ENCODE measurements around the gene CCDC197.

The CCDC197 gene

GRCh38 chr14:94036313-94037167 is 39.4 kb downstream of the CCDC197 start:
- Histone ChIP-seq H3K36me3 (ENCODE audit: control insufficient read depth, insufficient read depth, low read length) (no peaks in the 10 kb centered on the region), H3K9ac (ENCODE audit: low read length) (no peak overlapping the region), H3K4me3 (ENCODE audit: low read length) (no peak overlapping the region), H3K9me3 (ENCODE audit: control insufficient read depth, low read length) (no peaks in the 10 kb centered on the region), H3K4me1 (ENCODE audit: control insufficient read depth, insufficient read depth, low read length) (no peaks in the 10 kb centered on the region), H3K27me3 (ENCODE audit: control insufficient read depth, insufficient read depth, low read length) (no peaks in the 10 kb centered on the region)

DNA sequence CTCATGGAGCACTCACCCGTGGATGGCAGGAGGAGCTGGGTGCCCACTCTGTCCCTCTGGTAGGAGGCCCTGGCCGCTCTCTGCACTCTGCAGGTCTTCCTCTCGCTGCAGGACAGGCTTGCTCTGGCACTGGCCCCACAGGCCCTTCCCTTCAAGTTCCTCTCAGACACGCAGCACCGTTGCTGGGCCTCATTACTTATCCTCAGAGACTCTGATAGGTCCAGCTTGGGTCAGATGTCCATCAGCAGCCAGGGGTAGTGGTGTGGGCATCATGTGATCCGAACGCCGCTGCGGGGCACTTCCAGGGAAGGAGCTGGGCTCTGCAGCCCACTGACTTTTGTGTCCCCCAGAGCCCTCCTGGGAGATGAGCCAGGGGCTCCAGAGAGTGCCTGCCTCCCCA is 40.9 kb downstream of the CCDC197 start:
- Histone ChIP-seq H3K4me1 (ENCODE audit: control insufficient read depth, insufficient read depth, low read length) (no peaks in the 10 kb centered on the region), H3K9ac (ENCODE audit: low read length) (no peak overlapping the region), H3K9me3 (ENCODE audit: control insufficient read depth, low read length) (no peaks in the 10 kb centered on the region), H3K36me3 (ENCODE audit: control insufficient read depth, insufficient read depth, low read length) (no peaks in the 10 kb centered on the region), H3K4me3 (ENCODE audit: low read length) (no peak overlapping the region), H3K27me3 (ENCODE audit: control insufficient read depth, insufficient read depth, low read length) (no peaks in the 10 kb centered on the region)

DNA sequence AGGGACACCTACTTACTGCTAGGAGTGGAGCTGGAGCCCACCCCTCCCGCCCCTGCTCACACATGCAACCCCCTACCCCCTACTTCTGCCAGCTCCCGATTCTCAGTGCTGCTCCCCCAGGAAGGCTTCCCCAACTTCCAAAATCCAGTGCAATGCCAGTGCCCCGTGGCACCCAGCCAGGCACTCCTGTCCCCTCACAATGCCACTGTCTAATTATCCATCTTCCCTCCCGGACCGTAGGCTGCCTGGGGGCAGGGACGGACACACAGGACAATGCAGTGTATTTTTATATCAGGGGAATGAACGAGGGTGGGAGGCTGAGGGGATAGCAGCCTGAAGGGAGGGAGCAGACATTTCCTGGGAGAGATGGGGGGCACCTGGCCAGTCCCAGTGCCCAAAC is 41.4 kb downstream of the CCDC197 start:
- no peaks in the 10 kb centered on the region for H3K4me1 ChIP-seq (ENCODE audit: control insufficient read depth, insufficient read depth, low read length)
- H3K4me3 ChIP-seq (ENCODE audit: low read length), result no peak overlapping the region
- H3K9ac ChIP-seq (ENCODE audit: low read length), result no peak overlapping the region
- H3K27me3 ChIP-seq (ENCODE audit: control insufficient read depth, insufficient read depth, low read length), result no peaks in the 10 kb centered on the region
- H3K36me3 ChIP-seq (ENCODE audit: control insufficient read depth, insufficient read depth, low read length), result no peaks in the 10 kb centered on the region
- H3K9me3 ChIP-seq (ENCODE audit: control insufficient read depth, low read length), result no peaks in the 10 kb centered on the region

- no peaks in the 10 kb centered on the region for H3K36me3 ChIP-seq (ENCODE audit: control insufficient read depth, insufficient read depth, low read length)
- H3K27me3 ChIP-seq (ENCODE audit: control insufficient read depth, insufficient read depth, low read length), result no peaks in the 10 kb centered on the region
- H3K4me1 ChIP-seq (ENCODE audit: control insufficient read depth, insufficient read depth, low read length), result no peaks in the 10 kb centered on the region
- no peaks in the 10 kb centered on the region for H3K9me3 ChIP-seq (ENCODE audit: control insufficient read depth, low read length)
- H3K9ac ChIP-seq (ENCODE audit: low read length), result no peak overlapping the region
- no peak overlapping the region for H3K4me3 ChIP-seq (ENCODE audit: low read length)
These were observed 42.0 kb downstream of the CCDC197 start for GRCh38 chr14:94038921-94039629.

GRCh38 chr14:94040247-94040646 is 43.1 kb downstream of the CCDC197 start:
- Histone ChIP-seq H3K4me3 (ENCODE audit: low read length) (no peak overlapping the region), H3K9ac (ENCODE audit: low read length) (no peak overlapping the region), H3K36me3 (ENCODE audit: control insufficient read depth, insufficient read depth, low read length) (peaks cover under 1% of the 10 kb centered on the region), H3K27me3 (ENCODE audit: control insufficient read depth, insufficient read depth, low read length) (no peaks in the 10 kb centered on the region), H3K4me1 (ENCODE audit: control insufficient read depth, insufficient read depth, low read length) (no peaks in the 10 kb centered on the region), H3K9me3 (ENCODE audit: control insufficient read depth, low read length) (no peaks in the 10 kb centered on the region)

GRCh38 chr14:94040796-94041195 is 43.7 kb downstream of the CCDC197 start:
- Histone ChIP-seq H3K36me3 (ENCODE audit: control insufficient read depth, insufficient read depth, low read length) (peaks cover 5% of the 10 kb centered on the region), H3K27me3 (ENCODE audit: control insufficient read depth, insufficient read depth, low read length) (no peaks in the 10 kb centered on the region), H3K9ac (ENCODE audit: low read length) (no peak overlapping the region), H3K4me1 (ENCODE audit: control insufficient read depth, insufficient read depth, low read length) (no peaks in the 10 kb centered on the region), H3K4me3 (ENCODE audit: low read length) (no peak overlapping the region), H3K9me3 (ENCODE audit: control insufficient read depth, low read length) (no peaks in the 10 kb centered on the region)

GRCh38 chr14:94041551-94042346 is 44.6 kb downstream of the CCDC197 start:
- Histone ChIP-seq H3K4me3 (ENCODE audit: low read length) (no peak overlapping the region), H3K4me1 (ENCODE audit: control insufficient read depth, insufficient read depth, low read length) (no peaks in the 10 kb centered on the region), H3K9me3 (ENCODE audit: control insufficient read depth, low read length) (no peaks in the 10 kb centered on the region)

GRCh38 chr14:94042433-94043091 is 45.5 kb downstream of the CCDC197 start:
- Histone ChIP-seq H3K9ac (ENCODE audit: low read length) (no peak overlapping the region), H3K9me3 (ENCODE audit: control insufficient read depth, low read length) (no peaks in the 10 kb centered on the region), H3K36me3 (ENCODE audit: control insufficient read depth, insufficient read depth, low read length) (peaks cover 5% of the 10 kb centered on the region)

More at GRCh38 chr14:94041551-94042346, 44.6 kb downstream of the CCDC197 start:
- H3K27me3 ChIP-seq (ENCODE audit: control insufficient read depth, insufficient read depth, low read length), result no peaks in the 10 kb centered on the region
- peaks cover 5% of the 10 kb centered on the region for H3K36me3 ChIP-seq (ENCODE audit: control insufficient read depth, insufficient read depth, low read length)
- H3K9ac ChIP-seq (ENCODE audit: low read length), result no peak overlapping the region

GRCh38 chr14:94043111-94043755 is 46.1 kb downstream of the CCDC197 start:
- Histone ChIP-seq H3K9me3 (ENCODE audit: control insufficient read depth, low read length) (no peaks in the 10 kb centered on the region), H3K4me1 (ENCODE audit: control insufficient read depth, insufficient read depth, low read length) (no peaks in the 10 kb centered on the region), H3K36me3 (ENCODE audit: control insufficient read depth, insufficient read depth, low read length) (peaks cover 5% of the 10 kb centered on the region), H3K4me3 (ENCODE audit: low read length) (no peak overlapping the region), H3K9ac (ENCODE audit: low read length) (no peak overlapping the region), H3K27me3 (ENCODE audit: control insufficient read depth, insufficient read depth, low read length) (no peaks in the 10 kb centered on the region)

More at GRCh38 chr14:94042433-94043091, 45.5 kb downstream of the CCDC197 start:
- Histone ChIP-seq H3K4me3 (ENCODE audit: low read length) (no peak overlapping the region), H3K4me1 (ENCODE audit: control insufficient read depth, insufficient read depth, low read length) (no peaks in the 10 kb centered on the region), H3K27me3 (ENCODE audit: control insufficient read depth, insufficient read depth, low read length) (no peaks in the 10 kb centered on the region)

- H3K4me1 ChIP-seq (ENCODE audit: control insufficient read depth, insufficient read depth, low read length), result no peaks in the 10 kb centered on the region
- H3K27me3 ChIP-seq (ENCODE audit: control insufficient read depth, insufficient read depth, low read length), result no peaks in the 10 kb centered on the region
- no peak overlapping the region for H3K9ac ChIP-seq (ENCODE audit: low read length)
- H3K4me3 ChIP-seq (ENCODE audit: low read length), result no peak overlapping the region
- H3K36me3 ChIP-seq (ENCODE audit: control insufficient read depth, insufficient read depth, low read length), result peaks cover 5% of the 10 kb centered on the region
- no peaks in the 10 kb centered on the region for H3K9me3 ChIP-seq (ENCODE audit: control insufficient read depth, low read length)
These were observed 46.8 kb downstream of the CCDC197 start for GRCh38 chr14:94043756-94044475.
